Stimulated activated CD4-positive, alpha-beta T cell treated with anti-CD3 and anti-CD28 coated beads, Interleukin-1b, Interleukin-23, amount 100 ng/mL, for 1 hour (primary cell): ENCODE data around the gene GPRIN2.

Source experiments
- DNase-seq, 2 donors: peaks; one replicate each; pipeline ENCODE4 v3.0.0-alpha.2; 2020; ENCODE audit warnings: low read depth in 2 of 2

The GPRIN2 gene

GRCh38 chr10:46549171-46550075, 7.0 kb downstream of the GPRIN2 start:
- no peak for DNase-seq

- DNase-seq = no peak
These were observed 7.9 kb downstream of the GPRIN2 start for GRCh38 chr10:46548498-46549090.

GRCh38 chr10:46547541-46548497, 8.6 kb downstream of the GPRIN2 start:
- no peak for DNase-seq

- DNase-seq = no peak
These were observed 9.6 kb downstream of the GPRIN2 start for GRCh38 chr10:46546591-46547540.

- DNase-seq = no peak
These were observed 10.4 kb downstream of the GPRIN2 start for GRCh38 chr10:46545861-46546590.

GRCh38 chr10:46544989-46545791, 11.3 kb downstream of the GPRIN2 start:
- no peak for DNase-seq

- no peak for DNase-seq
These were observed 12.7 kb downstream of the GPRIN2 start for GRCh38 chr10:46543466-46544377.

- no peak for DNase-seq
These were observed 13.6 kb downstream of the GPRIN2 start for GRCh38 chr10:46542567-46543465.

- no peak for DNase-seq
These were observed 14.5 kb downstream of the GPRIN2 start for GRCh38 chr10:46541735-46542566.

GRCh38 chr10:46541017-46541661, 15.3 kb downstream of the GPRIN2 start:
- DNase-seq = no peak

- no peak for DNase-seq
These were observed 15.9 kb downstream of the GPRIN2 start for GRCh38 chr10:46540412-46541016.

- no peak for DNase-seq
These were observed 16.7 kb downstream of the GPRIN2 start for GRCh38 chr10:46539596-46540411.

- DNase-seq = no peak
These were observed 17.6 kb downstream of the GPRIN2 start for GRCh38 chr10:46538717-46539426.

- DNase-seq = no peak
These were observed 18.3 kb downstream of the GPRIN2 start for GRCh38 chr10:46538155-46538554.
